Measurements from ENCODE around the gene NUDT1. TPM values are rescaled to one million over a fixed set of nuclear protein-coding genes. Genes with fewer than 3 reads are reported as not detected.

The NUDT1 gene
- total RNA-seq, 1 experiment from 2014 or later, result 117 TPM

GRCh38 chr7:2209961-2210323, 32.1 kb upstream of the NUDT1 start:
- no peak overlapping the region for H3K27ac ChIP-seq (ENCODE audit: low read depth, low read length, poor library complexity, severe bottlenecking)
- no TSS peak for BruUV-seq (replicated peaks)
- H3K9me3 ChIP-seq (ENCODE audit: low read depth, low read length, poor library complexity, severe bottlenecking), result no peaks in the 10 kb centered on the region
- POLR2A ChIA-PET (ENCODE audit: low non-redundant PET), result no interaction called here
- no peak for TF ChIP-seq CTCF (conservative IDR thresholded peaks at IDR 0.05; ENCODE audit: low read depth, low read length)
- TF ChIP-seq EZH2 (IDR thresholded peaks at IDR 0.05; ENCODE audit: borderline replicate concordance, low read depth, low read length, poor library complexity, severe bottlenecking), result no peak
- CTCF ChIA-PET, result interaction anchor here (0.9 kb wide), 1 partner anchor 12 kb away, joined by 4 read pairs; no protein-coding TSS in a partner anchor
- peaks cover 26% of the 10 kb centered on the region for H3K36me3 ChIP-seq (ENCODE audit: insufficient read depth, low read length, poor library complexity, severe bottlenecking)
- H3K27me3 ChIP-seq (replicated peaks; ENCODE audit: insufficient read depth, low read depth, low read length, poor library complexity), result no peaks in the 10 kb centered on the region
- DNase-seq (ENCODE audit: low spot score), result no peak
- H3K4me1 ChIP-seq (ENCODE audit: insufficient read depth, low read length, poor library complexity, severe bottlenecking), result no peaks in the 10 kb centered on the region
- intact Hi-C loops (cut with micrococcal nuclease; ENCODE audit: unreplicated experiment), result loop anchor here (5.0 to 10.0 kb wide), 2 partner anchors 545 to 633 kb away; no protein-coding TSS in a partner anchor
- no peak overlapping the region for H3K4me3 ChIP-seq (ENCODE audit: low read depth, low read length, poor library complexity, severe bottlenecking)

GRCh38 chr7:2210551-2211258, 31.3 kb upstream of the NUDT1 start:
- POLR2A ChIA-PET (ENCODE audit: low non-redundant PET), result no interaction called here
- no peaks in the 10 kb centered on the region for H3K9me3 ChIP-seq (ENCODE audit: low read depth, low read length, poor library complexity, severe bottlenecking)
- no peaks in the 10 kb centered on the region for H3K27me3 ChIP-seq (replicated peaks; ENCODE audit: insufficient read depth, low read depth, low read length, poor library complexity)
- TF ChIP-seq CTCF (conservative IDR thresholded peaks at IDR 0.05; ENCODE audit: low read depth, low read length) (no peak), EZH2 (IDR thresholded peaks at IDR 0.05; ENCODE audit: borderline replicate concordance, low read depth, low read length, poor library complexity, severe bottlenecking) (no peak)
- H3K4me3 ChIP-seq (ENCODE audit: low read depth, low read length, poor library complexity, severe bottlenecking), result no peak overlapping the region
- no peak for DNase-seq (ENCODE audit: low spot score)
- H3K4me1 ChIP-seq (ENCODE audit: insufficient read depth, low read length, poor library complexity, severe bottlenecking), result no peaks in the 10 kb centered on the region
- CTCF ChIA-PET, result no interaction called here
- no TSS peak for BruUV-seq (replicated peaks)
- peaks cover 30% of the 10 kb centered on the region for H3K36me3 ChIP-seq (ENCODE audit: insufficient read depth, low read length, poor library complexity, severe bottlenecking)
- intact Hi-C loops (cut with micrococcal nuclease; ENCODE audit: unreplicated experiment), result no loop called here
- no peak overlapping the region for H3K27ac ChIP-seq (ENCODE audit: low read depth, low read length, poor library complexity, severe bottlenecking)

- no TSS peak for BruUV-seq (replicated peaks)
- no peaks in the 10 kb centered on the region for H3K4me1 ChIP-seq (ENCODE audit: insufficient read depth, low read length, poor library complexity, severe bottlenecking)
- peaks cover 37% of the 10 kb centered on the region for H3K36me3 ChIP-seq (ENCODE audit: insufficient read depth, low read length, poor library complexity, severe bottlenecking)
- no peak for TF ChIP-seq CTCF (conservative IDR thresholded peaks at IDR 0.05; ENCODE audit: low read depth, low read length)
- no peak for TF ChIP-seq EZH2 (IDR thresholded peaks at IDR 0.05; ENCODE audit: borderline replicate concordance, low read depth, low read length, poor library complexity, severe bottlenecking)
- ChIA-PET POLR2A (ENCODE audit: low non-redundant PET) (no interaction called here), CTCF (no interaction called here)
- DNase-seq (ENCODE audit: low spot score), result no peak
- intact Hi-C loops (cut with micrococcal nuclease; ENCODE audit: unreplicated experiment), result no loop called here
- H3K4me3 ChIP-seq (ENCODE audit: low read depth, low read length, poor library complexity, severe bottlenecking), result no peak overlapping the region
- no peak overlapping the region for H3K27ac ChIP-seq (ENCODE audit: low read depth, low read length, poor library complexity, severe bottlenecking)
- H3K27me3 ChIP-seq (replicated peaks; ENCODE audit: insufficient read depth, low read depth, low read length, poor library complexity), result no peaks in the 10 kb centered on the region
- H3K9me3 ChIP-seq (ENCODE audit: low read depth, low read length, poor library complexity, severe bottlenecking), result no peaks in the 10 kb centered on the region
Measured at GRCh38 chr7:2211259-2211880, 30.7 kb upstream of the NUDT1 start.

Data from A673 (cell line).